GM21737 (cell line): Measurements from ENCODE around the gene LYRM7.
"Not testable (repeated sequence)": the region's sequence is repeated elsewhere in the genome, so short reads cannot be mapped to it uniquely, and the experiment has no call there.

Source experiments
- ATAC-seq: cut with Tn5 transposase; IDR thresholded peaks from one replicate; pipeline ENCODE4 v1.9.1; 2021; ENCODE audit warnings: mild to moderate bottlenecking, moderate library complexity; ENCODE audit not compliant: unreplicated experiment

LYRM7 gene

GRCh38 chr5:131170540-131171275, at the start of gene LYRM7:
TSS of gene LYRM7 (plus strand) at chr5:131170944. CDS start at chr5:131171021, 77 bp downstream.
- ATAC-seq, result peak; percentile 98

- ATAC-seq, result not testable (repeated sequence)
Measured at GRCh38 chr5:131127244-131127643, 43.5 kb upstream of the LYRM7 start.

GRCh38 chr5:131129306-131129705, 41.4 kb upstream of the LYRM7 start:
- no peak for ATAC-seq

GRCh38 chr5:131133091-131133490, 37.7 kb upstream of the LYRM7 start:
- not testable (repeated sequence) for ATAC-seq

- not testable (repeated sequence) for ATAC-seq
Measured at GRCh38 chr5:131138406-131138805, 32.3 kb upstream of the LYRM7 start.

GRCh38 chr5:131139321-131139720, 31.4 kb upstream of the LYRM7 start:
- ATAC-seq, result no peak

- no peak for ATAC-seq
Measured at GRCh38 chr5:131142970-131143617, 27.6 kb upstream of the LYRM7 start.

GRCh38 chr5:131147258-131147657, 23.5 kb upstream of the LYRM7 start:
- no peak for ATAC-seq

- no peak for ATAC-seq
Measured at GRCh38 chr5:131148835-131149234, 21.9 kb upstream of the LYRM7 start.

GRCh38 chr5:131150408-131150807, 20.3 kb upstream of the LYRM7 start:
- ATAC-seq, result no peak

- ATAC-seq, result no peak
Measured at GRCh38 chr5:131151216-131151615, 19.5 kb upstream of the LYRM7 start.

- no peak for ATAC-seq
Measured at GRCh38 chr5:131156385-131156784, 14.4 kb upstream of the LYRM7 start.

- ATAC-seq, result no peak
Measured at GRCh38 chr5:131156957-131157356, 13.8 kb upstream of the LYRM7 start.

- no peak for ATAC-seq
Measured at GRCh38 chr5:131160134-131160533, 10.6 kb upstream of the LYRM7 start.

- no peak for ATAC-seq
Measured at GRCh38 chr5:131163276-131164119, 7.2 kb upstream of the LYRM7 start.

GRCh38 chr5:131164191-131165118, 6.3 kb upstream of the LYRM7 start:
- peak; percentile 58 for ATAC-seq

- ATAC-seq, result peak; percentile 86
Measured at GRCh38 chr5:131165119-131165727, 5.5 kb upstream of the LYRM7 start, which contains the start of gene HINT1. TSS of gene HINT1 (minus strand) at chr5:131165256. CDS start at chr5:131165205, 51 bp downstream.

- ATAC-seq, result no peak
Measured at GRCh38 chr5:131167615-131168014, 3.1 kb upstream of the LYRM7 start.

GRCh38 chr5:131169810-131170539, 769 bp upstream of the LYRM7 start:
- no peak for ATAC-seq
